ENCODE data around the gene GIPC2.

DNA sequence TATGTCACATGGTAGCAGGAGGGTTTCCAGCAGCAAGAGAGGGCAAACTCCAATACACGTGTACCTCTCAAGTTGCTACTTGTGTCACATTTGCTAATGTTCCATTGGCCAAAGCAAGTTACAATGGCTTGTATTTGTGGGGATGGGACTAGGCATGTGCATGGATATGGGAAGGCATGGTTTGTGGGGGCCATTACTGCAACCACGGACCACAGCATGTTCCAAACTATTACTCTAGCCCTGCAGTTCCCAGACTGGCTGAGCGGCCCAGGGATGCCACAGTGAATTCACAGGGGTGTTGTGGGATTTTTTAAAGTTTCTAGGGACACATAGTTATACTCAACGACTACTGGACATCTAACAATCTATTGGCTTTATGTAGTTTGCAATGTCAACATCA lies 133.1 kb downstream of the GIPC2 start:
- TF ChIP-seq POLR2A (IDR thresholded peaks at IDR 0.05), result no peak
- no peak for TF ChIP-seq POLR2AphosphoS5 (IDR thresholded peaks at IDR 0.05)

Data from suprapubic skin (tissue), 4 donors.